HEK293T (cell line): ENCODE measurements around the gene TNFRSF25.

Experiments used
- ARNT ChIP-seq: fragments of 450-650 bp; IDR thresholded peaks from 2 replicates; pipeline ENCODE4 v1.6.1; 2017; ENCODE audit warnings: mild to moderate bottlenecking
- BHLHE40 ChIP-seq: fragments of 450-650 bp; IDR thresholded peaks from 2 replicates; pipeline ENCODE4 v1.6.1; 2016; ENCODE audit warnings: mild to moderate bottlenecking, moderate library complexity, borderline replicate concordance
- ELF4 ChIP-seq: fragments of 450-650 bp; IDR thresholded peaks from 2 replicates; pipeline ENCODE4 v1.6.1; 2017; ENCODE audit warnings: antibody characterized with exemption
- FOXA1 ChIP-seq: fragments of 450-650 bp; IDR thresholded peaks from 2 replicates; pipeline ENCODE4 v1.6.1; 2016; ENCODE audit warnings: mild to moderate bottlenecking
- FOXK2 ChIP-seq: fragments of 450-650 bp; IDR thresholded peaks from 2 replicates; pipeline ENCODE4 v1.6.1; 2016; ENCODE audit warnings: mild to moderate bottlenecking
- HDGF ChIP-seq: fragments of 450-650 bp; IDR thresholded peaks from 2 replicates; pipeline ENCODE4 v1.6.1; 2017; ENCODE audit warnings: antibody characterized with exemption, borderline replicate concordance
- LEF1 ChIP-seq: fragments of 450-650 bp; IDR thresholded peaks from 2 replicates; pipeline ENCODE4 v1.6.1; 2017; ENCODE audit warnings: mild to moderate bottlenecking, borderline replicate concordance
- SP1 ChIP-seq: fragments of 450-650 bp; IDR thresholded peaks from 2 replicates; pipeline ENCODE4 v1.6.1; 2017
- SUZ12 ChIP-seq: fragments of 450-650 bp; IDR thresholded peaks from 2 replicates; pipeline ENCODE4 v1.6.1; 2016; ENCODE audit warnings: mild to moderate bottlenecking
- ZNF384 ChIP-seq: fragments of 450-650 bp; IDR thresholded peaks from 2 replicates; pipeline ENCODE4 v1.6.1; 2016

- TF ChIP-seq LEF1 (no peak), BHLHE40 (no peak), ELF4 (no peak), SP1 (no peak), HDGF (no peak), FOXA1 (no peak), FOXK2 (no peak), ZNF384 (no peak), ARNT (no peak), SUZ12 (no peak)
Observed at GRCh38 chr1:6445062-6445763, 20.8 kb downstream of the TNFRSF25 start.
